NK-92 (cell line): ENCODE data around the gene PRF1.
A peak's percentile ranks its signal among the peaks of the same experiment; 100 is the strongest.
"Not testable (repeated sequence)": the region's sequence is repeated elsewhere in the genome, so short reads cannot be mapped to it uniquely, and the experiment has no call there.

Experiments
- DNase-seq: peaks from one replicate; lab custom pipeline; 2025; ENCODE audit not compliant: unreplicated experiment; lab: John Stamatoyannopoulos, UW

PRF1 gene

GRCh38 chr10:70602665-70603448 lies at the start of gene PRF1:
Gene PRF1, minus strand, starts transcription at chr10:70602741. Its CDS starts 1,839 bp downstream, at chr10:70600902.
- DNase-seq = peak; percentile 9

GRCh38 chr10:70651661-70652060 lies 49.1 kb upstream of the PRF1 start:
- no peak for DNase-seq

DNA sequence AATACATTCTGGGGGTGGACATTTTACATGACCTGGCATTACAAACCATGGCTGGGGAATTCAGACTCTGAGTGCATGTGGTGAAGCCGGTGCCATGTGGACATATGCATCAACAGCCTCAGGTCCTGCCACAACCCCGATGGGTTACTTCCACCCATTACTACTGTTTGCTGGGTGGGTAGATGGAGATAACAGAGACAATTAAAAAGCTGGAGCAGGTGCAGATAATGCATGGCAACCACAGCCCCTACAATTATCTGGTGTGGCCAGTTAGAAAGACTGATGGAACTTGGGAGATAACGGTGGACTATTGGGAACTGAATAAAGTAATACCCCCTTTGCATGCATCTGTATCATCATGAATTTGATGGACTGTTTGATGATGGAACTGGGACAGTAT lies 48.2 kb upstream of the PRF1 start:
- no peak for DNase-seq

DNA sequence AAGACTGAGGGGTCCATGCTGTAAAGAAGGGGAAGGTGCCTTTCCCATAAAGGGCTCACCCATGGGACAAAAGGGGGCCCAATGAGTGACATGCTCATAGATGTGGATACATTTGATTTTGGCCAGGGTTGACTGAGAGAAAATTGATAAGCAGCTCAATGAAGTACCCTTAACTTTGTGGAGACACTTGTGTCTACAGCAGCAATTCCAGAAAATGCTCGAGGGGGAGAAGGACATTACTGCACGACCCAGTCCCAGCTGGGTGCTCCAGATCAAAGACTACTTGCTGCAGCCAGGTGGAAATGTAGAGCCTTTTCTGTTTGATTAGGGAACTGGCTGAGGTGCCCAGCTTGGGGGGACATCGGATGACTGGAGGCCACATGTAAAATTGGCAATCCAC lies 47.6 kb upstream of the PRF1 start:
- DNase-seq = no peak

DNA sequence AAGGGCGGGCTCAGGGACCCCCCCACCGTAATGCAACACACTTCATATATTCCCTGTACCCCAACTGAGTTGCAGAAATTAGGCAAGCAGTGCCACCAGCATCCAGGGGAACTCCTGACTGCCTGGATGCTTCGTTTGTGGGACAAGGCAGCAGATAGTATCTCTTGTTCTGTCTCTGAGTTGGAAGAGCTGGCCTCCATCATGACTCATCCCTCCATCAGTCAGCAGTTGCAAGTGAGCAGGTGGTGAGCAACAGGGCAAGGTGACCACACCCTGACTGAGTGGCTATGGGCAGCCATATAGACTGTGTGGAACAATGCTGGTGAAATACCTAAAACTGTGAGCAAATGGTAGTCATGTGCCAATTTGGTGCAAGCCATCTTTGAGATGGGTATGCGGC lies 47.0 kb upstream of the PRF1 start:
- DNase-seq = no peak

- no peak for DNase-seq
Observed at GRCh38 chr10:70648427-70648826, 45.9 kb upstream of the PRF1 start.

DNA sequence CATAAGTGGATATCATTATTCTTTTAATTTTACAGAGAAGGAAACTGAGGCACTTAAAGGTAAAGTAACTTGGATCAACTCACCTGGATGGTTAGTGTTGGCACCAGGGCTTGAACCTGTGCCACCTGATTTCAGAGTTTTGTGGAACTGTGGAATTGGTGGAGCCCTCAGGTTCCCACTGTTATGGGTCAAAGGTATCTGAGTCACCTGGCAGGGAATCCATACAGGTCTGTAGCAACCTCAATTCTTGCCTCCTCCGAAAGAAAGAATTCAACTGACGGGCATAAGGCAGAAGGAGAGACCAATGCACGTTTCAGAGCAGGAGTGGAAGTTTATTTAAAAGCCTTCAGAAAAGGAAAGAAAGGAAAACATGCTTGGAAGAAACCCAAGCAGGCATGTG lies 44.5 kb upstream of the PRF1 start:
- DNase-seq = no peak

DNA sequence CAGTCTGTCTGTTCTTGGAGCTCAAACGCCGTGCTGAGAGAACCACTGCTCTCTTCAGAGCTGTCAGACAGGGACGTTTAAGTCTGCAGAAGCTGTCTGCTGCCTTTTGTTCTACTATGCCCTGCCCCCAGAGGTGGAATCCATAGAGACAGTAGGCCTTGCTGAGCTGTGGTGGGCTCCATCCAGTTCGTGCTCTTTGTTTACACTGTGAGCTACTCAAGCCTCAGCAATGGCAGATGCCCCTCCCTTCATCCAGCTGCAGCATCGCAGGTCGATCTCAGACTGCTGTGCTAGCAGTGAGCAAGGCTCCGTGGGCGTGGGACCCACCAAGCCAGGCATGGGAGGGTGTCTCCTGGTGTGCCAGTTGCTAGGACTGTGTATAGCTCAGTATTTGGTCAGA lies 42.4 kb upstream of the PRF1 start:
- not testable (repeated sequence) for DNase-seq

- DNase-seq = not testable (repeated sequence)
Observed at GRCh38 chr10:70643272-70643671, 40.7 kb upstream of the PRF1 start.

DNA sequence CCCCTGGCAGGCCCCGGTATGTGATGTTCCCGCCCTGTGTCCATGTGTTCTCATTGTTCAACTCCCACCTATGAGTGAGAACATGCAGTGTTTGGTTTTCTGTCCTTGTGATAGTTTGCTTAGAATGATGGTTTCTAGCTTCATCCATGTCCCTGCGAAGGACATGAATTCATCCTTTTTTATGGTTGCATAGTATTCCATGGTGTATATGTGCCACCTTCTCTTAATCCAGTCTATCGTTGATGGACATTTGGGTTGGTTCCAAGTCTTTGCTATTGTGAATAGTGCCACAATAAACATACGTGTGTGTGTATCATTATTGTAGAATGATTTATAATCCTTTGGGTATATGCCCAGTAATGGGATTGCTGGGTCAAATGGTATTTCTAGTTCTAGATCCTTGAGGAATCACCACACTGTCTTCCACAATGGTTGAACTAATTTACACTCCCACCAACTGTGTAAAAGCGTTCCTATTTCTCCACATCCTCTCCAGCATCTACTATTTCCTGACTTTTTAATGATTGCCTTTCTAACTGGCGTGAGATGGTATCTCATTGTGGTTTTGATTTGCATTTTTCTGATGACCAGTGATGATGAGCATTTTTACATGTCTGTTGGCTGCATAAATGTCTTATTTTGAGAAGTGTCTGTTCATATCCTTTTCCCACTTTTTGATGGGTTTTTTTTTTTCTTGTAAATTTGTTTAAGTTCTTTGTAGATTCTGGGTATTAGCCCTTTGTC lies 37.3 kb upstream of the PRF1 start:
- not testable (repeated sequence) for DNase-seq

DNA sequence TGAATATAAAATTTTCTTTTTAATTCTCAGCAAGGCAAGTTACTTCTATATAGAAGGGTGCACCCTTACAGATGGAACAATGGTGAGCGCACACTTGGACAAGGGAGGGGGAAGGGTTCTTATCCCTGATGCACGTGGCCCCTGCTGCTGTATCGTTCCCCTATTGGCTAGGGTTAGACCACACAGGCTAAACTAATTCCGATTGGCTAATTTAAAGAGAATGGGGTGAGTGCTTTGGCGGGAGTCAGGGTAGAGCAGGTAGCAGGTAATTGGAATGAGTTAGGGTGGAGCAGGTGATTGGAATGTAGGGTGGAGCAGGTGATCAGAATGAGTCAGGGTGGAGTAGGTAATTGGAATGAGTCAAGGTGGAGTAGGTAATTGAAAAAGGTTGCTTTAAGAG lies 32.0 kb upstream of the PRF1 start:
- DNase-seq = not testable (repeated sequence)

DNA sequence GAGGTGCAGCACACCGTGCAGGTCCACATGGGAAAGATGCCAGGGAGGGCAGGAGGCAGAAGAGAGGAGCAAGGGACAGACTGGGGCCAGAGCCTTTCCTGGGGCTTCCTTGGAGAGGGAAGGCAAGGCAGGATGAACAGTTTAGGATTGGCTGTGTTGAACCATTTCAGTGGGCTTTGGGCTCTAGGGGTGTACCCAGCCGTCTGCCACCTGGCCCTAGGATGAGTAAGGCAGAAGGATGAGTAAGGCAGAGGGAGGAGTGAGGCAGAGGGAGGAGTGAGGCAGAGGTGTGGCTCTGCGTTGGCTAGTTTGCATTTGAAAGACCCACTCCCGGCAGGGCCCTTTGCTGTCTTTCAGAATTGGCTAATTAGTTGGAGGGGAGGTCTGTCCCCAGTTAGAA lies 31.5 kb upstream of the PRF1 start:
- DNase-seq = no peak

- not testable (repeated sequence) for DNase-seq
Observed at GRCh38 chr10:70631735-70632134, 29.2 kb upstream of the PRF1 start.

- no peak for DNase-seq
Observed at GRCh38 chr10:70629338-70629737, 26.8 kb upstream of the PRF1 start.

GRCh38 chr10:70626056-70626455 lies 23.5 kb upstream of the PRF1 start:
- DNase-seq = no peak

DNA sequence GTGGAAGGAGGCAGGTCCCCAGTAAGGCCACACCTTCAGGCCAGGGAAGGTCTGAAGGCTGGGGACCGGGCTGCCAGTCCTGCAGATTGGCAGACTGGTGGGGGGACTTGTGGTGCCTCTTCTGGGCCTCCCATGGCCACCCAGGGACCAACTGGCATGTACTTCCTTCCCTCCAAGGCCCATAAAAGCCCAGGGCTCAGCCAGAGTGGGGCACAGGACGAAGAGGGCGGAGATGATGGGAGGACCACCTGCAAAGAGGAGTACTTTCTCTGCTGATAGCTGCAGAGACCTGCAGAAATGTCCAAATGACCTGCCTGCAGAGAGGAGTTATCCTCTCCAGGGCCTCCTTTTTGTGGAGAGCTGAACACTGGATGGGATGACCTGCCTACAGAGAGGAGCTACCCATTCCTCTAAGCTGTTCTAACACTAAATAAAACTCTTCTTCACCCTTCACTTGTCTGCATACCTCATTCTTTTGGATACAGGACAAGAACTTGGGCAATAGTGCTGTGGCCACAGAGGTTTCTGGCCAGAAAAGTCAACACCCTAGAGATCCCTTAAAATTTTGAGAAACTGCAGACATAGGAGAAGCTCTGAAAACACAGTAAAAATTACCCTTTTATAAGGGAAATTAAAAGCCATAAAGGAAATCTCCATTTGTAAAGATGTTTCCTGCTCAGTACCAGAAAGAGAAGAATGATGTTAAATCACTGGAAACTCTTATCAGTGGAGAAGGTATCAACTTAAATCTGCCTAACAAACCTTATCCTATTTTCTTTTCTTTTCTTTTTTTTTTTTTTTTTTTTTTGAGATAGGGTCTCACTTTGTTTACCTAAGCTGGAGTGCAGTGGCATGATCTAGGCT lies 20.7 kb upstream of the PRF1 start:
- no peak for DNase-seq

DNA sequence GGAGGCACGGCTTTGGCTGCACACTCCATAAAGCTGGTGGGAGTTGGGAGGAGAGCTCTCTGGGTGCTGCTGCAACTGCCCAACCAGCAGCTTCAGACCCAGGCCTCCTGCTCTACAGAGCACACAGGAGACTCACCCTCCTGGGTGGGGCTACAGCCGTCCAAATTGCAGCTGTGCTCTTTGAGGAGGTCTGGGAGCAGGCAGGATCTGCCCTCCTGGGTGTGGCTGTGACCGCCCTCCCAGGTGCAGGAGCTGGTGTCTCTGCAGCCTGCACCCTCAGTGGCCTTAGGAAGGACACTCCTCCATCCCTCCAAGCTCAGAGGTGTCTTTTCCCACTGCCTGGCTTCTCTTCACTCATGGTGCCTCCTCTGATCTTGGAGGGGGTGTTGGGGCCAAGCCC lies 20.0 kb upstream of the PRF1 start:
- no peak for DNase-seq

DNA sequence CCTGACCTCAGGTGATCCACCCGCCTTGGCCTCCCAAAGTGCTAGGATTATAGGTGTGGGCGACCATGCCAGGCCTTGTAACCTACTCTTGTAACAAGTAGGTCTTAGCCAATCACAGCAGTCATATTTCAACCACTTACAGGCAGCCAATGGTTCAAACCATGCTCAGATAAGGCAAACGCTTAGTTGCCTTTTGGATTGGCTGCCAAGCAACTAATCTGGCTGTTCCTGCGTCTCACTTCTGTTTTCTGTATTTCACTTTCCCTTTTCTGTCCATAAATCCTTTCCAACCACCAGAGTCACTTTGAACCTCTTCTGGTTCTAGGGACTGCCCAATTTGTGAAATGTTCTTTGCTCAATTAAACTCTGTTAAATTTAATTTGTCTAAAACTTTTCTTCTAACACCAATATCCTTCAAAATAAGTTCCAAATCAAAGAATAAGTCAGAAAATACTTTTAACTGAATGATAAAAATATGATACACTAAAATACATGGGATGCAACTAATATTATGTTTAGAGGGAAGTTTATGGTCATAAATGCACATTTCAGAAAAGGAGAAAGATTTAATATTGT lies 19.1 kb upstream of the PRF1 start:
- no peak for DNase-seq

GRCh38 chr10:70620020-70620289 lies 17.4 kb upstream of the PRF1 start:
- DNase-seq = no peak

DNA sequence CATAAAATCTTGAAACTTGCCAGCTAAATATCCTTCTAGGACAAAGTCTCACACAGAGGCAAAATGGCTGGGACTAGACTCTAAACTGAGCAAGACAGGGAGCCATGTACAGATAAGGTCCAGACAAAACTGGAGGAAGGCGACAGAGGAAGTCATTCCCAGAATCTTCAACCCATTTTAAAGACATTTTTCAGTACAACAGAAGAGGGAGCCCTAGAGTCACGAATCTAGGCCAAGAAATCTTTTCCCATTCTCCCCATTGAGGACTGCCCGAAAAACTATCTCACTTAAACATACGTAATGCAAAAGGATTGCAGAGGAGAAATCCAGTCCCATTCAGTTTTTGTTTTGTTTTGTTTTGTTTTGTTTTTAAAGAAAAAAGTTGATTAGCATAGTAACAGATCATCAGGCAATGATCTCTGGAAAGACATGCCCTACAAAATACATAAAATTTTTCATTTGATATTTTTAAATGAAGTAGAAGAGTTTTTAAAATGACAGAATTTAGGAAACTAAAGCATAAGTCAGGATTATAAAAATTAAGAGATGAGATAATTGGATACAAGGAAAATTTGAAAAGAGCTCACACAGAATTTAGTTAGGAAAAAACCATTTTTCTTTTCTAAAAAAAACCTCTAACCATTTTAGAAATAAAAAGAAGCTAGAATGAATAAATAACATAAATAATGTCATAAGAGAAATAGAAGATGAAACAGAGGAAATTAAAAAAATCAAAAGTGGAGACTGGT lies 16.9 kb upstream of the PRF1 start:
- no peak for DNase-seq

GRCh38 chr10:70618663-70619062 lies 16.1 kb upstream of the PRF1 start:
- no peak for DNase-seq
